ENCODE measurements around the gene CXCL5. TPM values are rescaled to one million over a fixed set of nuclear protein-coding genes. Genes with fewer than 3 reads are reported as not detected.

The CXCL5 gene
- total and polyA plus RNA-seq, 10 of the 15 experiments (the other 5 are each of a cell fraction or from before 2014, with no cell fraction given), result not detected

- POLR2A ChIA-PET, result no interaction called here
- Histone ChIP-seq H4K20me1 (ENCODE audit: control insufficient read depth, insufficient read depth) (no peaks in the 10 kb centered on the region), H3K4me2 (ENCODE audit: control insufficient read depth, insufficient read depth) (no peak overlapping the region), H3K27ac (ENCODE audit: control insufficient read depth, insufficient read depth) (no peak overlapping the region), H3K9ac (ENCODE audit: control insufficient read depth, insufficient read depth, low read length) (no peak overlapping the region), H3K9me3 (replicated peaks; ENCODE audit: control insufficient read depth, insufficient read depth, low read length) (no peaks in the 10 kb centered on the region), H3K36me3 (ENCODE audit: control insufficient read depth in 2 of 2, insufficient read depth in 2 of 2, low read length in 1 of 2) (no peaks in the 10 kb centered on the region), H2AFZ (ENCODE audit: control insufficient read depth, low read depth, low read length) (no peak overlapping the region), H3K4me3 (no peak overlapping the region), H3K4me1 (ENCODE audit: control insufficient read depth, insufficient read depth, low read length) (no peaks in the 10 kb centered on the region), H3K79me2 (ENCODE audit: control insufficient read depth, insufficient read depth, low read length) (no peaks in the 10 kb centered on the region), H3K27me3 (replicated peaks in 1 of 2; ENCODE audit: control insufficient read depth in 2 of 2, insufficient read depth in 2 of 2, low read length in 1 of 2) (peaks cover 0 to 2% of the 10 kb centered on the region in 2 experiments; a peak in 3 of 4 replicates)
- DNase-seq (ENCODE audit: low read depth, low spot score), result no peak
- RAD21 ChIA-PET (ENCODE audit: unreplicated experiment), result no interaction called here
- no peak for FAIRE-seq
- 2% methylated on average over 3 of the region's 3 CpGs for WGBS (ENCODE audit: insufficient coverage, insufficient replicate concordance, low lambda C conversion rate, missing lambda C conversion rate)
- ATAC-seq, result no peak
- BruUV-seq (replicated peaks), result no TSS peak
- intact Hi-C loops (cut with micrococcal nuclease; ENCODE audit: unreplicated experiment) (no loop called here), in situ Hi-C loops (cut with MboI) (no loop called here)
- SMC1A ChIA-PET (ENCODE audit: uncharacterized antibody, unreplicated experiment), result no interaction called here
- CTCF ChIA-PET, result no interaction called here
- TF ChIP-seq ETV6 (conservative IDR thresholded peaks at IDR 0.05 in 1 of 2, IDR thresholded peaks at IDR 0.05 in 1 of 2; ENCODE audit: borderline replicate concordance in 1 of 2, low read depth in 1 of 2) (no peak), ZBTB33 (IDR thresholded peaks at IDR 0.05) (no peak), ZNF274 (IDR thresholded peaks at IDR 0.05; ENCODE audit: insufficient read depth, insufficient read length) (no peak), CREB1 (IDR thresholded peaks at IDR 0.05; ENCODE audit: low read depth) (no peak), POLR2AphosphoS2 (IDR thresholded peaks at IDR 0.05; ENCODE audit: low read depth, low read length) (no peak), BHLHE40 (IDR thresholded peaks at IDR 0.05; ENCODE audit: borderline replicate concordance in 1 of 2, low read depth in 2 of 2, low read length in 1 of 2) (no peak), ZBTB4 (CRISPR knock-in tag; IDR thresholded peaks at IDR 0.05) (no peak), TCF3 (IDR thresholded peaks at IDR 0.05; ENCODE audit: borderline replicate concordance, insufficient read depth, low read depth, low read length) (no peak), ZNF622 (IDR thresholded peaks at IDR 0.05) (no peak), RAD51 (IDR thresholded peaks at IDR 0.05) (no peak), ZNF592 (IDR thresholded peaks at IDR 0.05) (no peak), JUND (IDR thresholded peaks at IDR 0.05; ENCODE audit: low read depth, low read length) (no peak), IRF4 (IDR thresholded peaks at IDR 0.05; ENCODE audit: low read depth, low read length) (no peak)
Measured at GRCh38 chr4:73945674-73946449, 52.6 kb downstream of the CXCL5 start.

Measured in GM12878 (cell line).